ENCODE results near the gene FGF8. TPM values are rescaled to one million over a fixed set of nuclear protein-coding genes. Genes with fewer than 3 reads are reported as not detected.

The FGF8 gene
- total RNA-seq, 1 experiment from 2014 or later: 14.3 TPM

DNA sequence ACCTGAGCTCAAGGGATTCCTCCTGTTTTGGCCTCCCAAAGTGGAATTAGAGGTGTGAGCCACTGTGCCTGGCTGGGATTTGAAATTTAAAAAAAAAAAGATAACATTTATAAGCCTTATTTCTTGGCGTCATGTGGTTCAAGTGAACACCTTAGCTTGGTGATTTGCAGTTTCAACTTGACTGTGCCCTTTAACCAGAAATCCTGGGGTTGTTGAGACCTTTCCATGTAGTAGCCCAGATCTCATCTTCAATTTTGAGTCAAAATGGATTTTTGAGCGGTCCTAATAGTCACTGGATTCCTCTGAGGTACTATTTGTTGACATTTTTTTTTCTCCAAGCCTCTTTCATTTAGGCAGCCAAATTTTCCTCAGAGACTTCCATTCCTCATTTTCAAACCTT, 51.5 kb downstream of the FGF8 start:
- H3T11ph ChIP-seq (ENCODE audit: low read length): no peak overlapping the region
- no peaks in the 10 kb centered on the region for H3K9me3 ChIP-seq (ENCODE audit: control insufficient read depth, low read depth, low read length)
- no peaks in the 10 kb centered on the region for H3K9me3 Mint-ChIP-seq
- H2AFZ ChIP-seq (ENCODE audit: low read length): no peak overlapping the region
- no peak overlapping the region for H3K27ac ChIP-seq (ENCODE audit: insufficient read length, low read depth, low read length)
- H3K4me1 Mint-ChIP-seq: peaks cover 16 to 22% of the 10 kb centered on the region in 2 experiments
- 0 out of 7 replicates have a peak overlapping the region, but pooled peaks of 1 of the 3 experiments have one; percentile 1 for H3K27ac Mint-ChIP-seq
- H2BK12ac ChIP-seq (ENCODE audit: insufficient read length, low read depth, low read length): no peak overlapping the region
- H4K91ac ChIP-seq (ENCODE audit: insufficient read length, low read depth, low read length): no peak overlapping the region
- no peak overlapping the region for H3K9ac ChIP-seq (ENCODE audit: extremely low read depth, insufficient read length, low read length)
- H3K18ac ChIP-seq (ENCODE audit: insufficient read length, low read depth, low read length): no peak overlapping the region
- no peak overlapping the region for H4K5ac ChIP-seq (ENCODE audit: insufficient read length, low read depth, low read length)
- H2AK5ac ChIP-seq (ENCODE audit: insufficient read length, low read length): no peak overlapping the region
- H2BK20ac ChIP-seq (ENCODE audit: low read depth, low read length, poor library complexity, severe bottlenecking): no peak overlapping the region
- peaks cover 5% of the 10 kb centered on the region; the same call in 1 of the 2 replicates for H3K4me1 ChIP-seq (ENCODE audit: insufficient read depth, low read length)
- H3K56ac ChIP-seq (ENCODE audit: insufficient read length, low read depth, low read length): peak overlapping the region; percentile 70
- H3K79me1 ChIP-seq (ENCODE audit: insufficient read depth, low read depth, low read length, poor library complexity, severe bottlenecking): no peaks in the 10 kb centered on the region
- no peak for TF ChIP-seq CTCF (conservative IDR thresholded peaks at IDR 0.05)
- no peak overlapping the region for H2BK120ac ChIP-seq (ENCODE audit: low read depth, low read length, poor library complexity, severe bottlenecking)
- no peak overlapping the region for H3K14ac ChIP-seq (ENCODE audit: insufficient read depth, low read length)
- no peak overlapping the region for H2BK5ac ChIP-seq (ENCODE audit: insufficient read length, low read length)
- H3K27me3 Mint-ChIP-seq (ENCODE audit: low read depth): peaks cover 4% of the 10 kb centered on the region
- H3K4me3 Mint-ChIP-seq: no peak overlapping the region
- no CpG with 5 or more reads among the region's 2 CpGs for WGBS (ENCODE audit: extremely low coverage, insufficient read length, low lambda C conversion rate)
- no peak overlapping the region for H3K4me2 ChIP-seq (ENCODE audit: insufficient read depth, insufficient read length, low read length)
- H4K8ac ChIP-seq (replicated peaks; ENCODE audit: insufficient read length, low read depth, low read length): no peak overlapping the region
- H3K23ac ChIP-seq (ENCODE audit: insufficient read length, low read depth, low read length): no peak overlapping the region
- H4K20me1 ChIP-seq (ENCODE audit: control insufficient read depth, insufficient read depth, insufficient read length): no peaks in the 10 kb centered on the region
- H3K27me3 ChIP-seq (ENCODE audit: insufficient read depth, low read length): no peaks in the 10 kb centered on the region
- no peaks in the 10 kb centered on the region for H3K79me2 ChIP-seq (ENCODE audit: insufficient read depth, low read length)
- no peaks in the 10 kb centered on the region for H3K36me3 Mint-ChIP-seq (ENCODE audit: insufficient read depth in 1 of 3, low read depth in 3 of 3)
- no peak for DNase-seq
- H2BK15ac ChIP-seq (ENCODE audit: low read depth, low read length): no peak overlapping the region
- no peak overlapping the region for H3K4ac ChIP-seq (ENCODE audit: low read depth, low read length)
- no peaks in the 10 kb centered on the region for H3K23me2 ChIP-seq (ENCODE audit: insufficient read length, low read depth, low read length, poor library complexity, severe bottlenecking)
